Stimulated activated naive CD8-positive, alpha-beta T cell treated with anti-CD3 and anti-CD28 coated beads, Interleukin-15, amount 100 ng/mL, for 72 hours (primary cell): ENCODE results near the gene YIPF3.
"Not testable (repeated sequence)": the region's sequence is repeated elsewhere in the genome, so short reads cannot be mapped to it uniquely, and the experiment has no call there.

Source experiments
- ATAC-seq: fragments of 150-1000 bp; cut with Tn5 transposase; 2 replicates; pipeline ENCODE4 v1.10.0; 2021; ENCODE audit warnings: mild to moderate bottlenecking, moderate library complexity
- DNase-seq, 2 donors: peaks; one replicate each; pipeline ENCODE4 v3.0.0; 2021 to 2022
- H3K27ac Mint-ChIP-seq, 2 donors: one replicate each; pipeline ENCODE4 v1.8.0; 2022; ENCODE audit warnings: mild to moderate bottlenecking in 2 of 2, mixed read lengths in 2 of 2, moderate library complexity in 2 of 2
- H3K27me3 Mint-ChIP-seq: one replicate; pipeline ENCODE4 v1.8.0; 2022; ENCODE audit warnings: mixed read lengths
- H3K4me1 Mint-ChIP-seq: one replicate; pipeline ENCODE4 v1.8.0; 2022; ENCODE audit warnings: mild to moderate bottlenecking, mixed read lengths
- H3K4me3 Mint-ChIP-seq, 2 donors: one replicate each; pipeline ENCODE4 v1.8.0; 2022; ENCODE audit warnings: mild to moderate bottlenecking in 2 of 2, mixed read lengths in 2 of 2, moderate library complexity in 1 of 2
- H3K9me3 Mint-ChIP-seq, 2 donors: one replicate each; pipeline ENCODE4 v1.8.0; 2022; ENCODE audit warnings: mixed read lengths in 2 of 2

The YIPF3 gene

GRCh38 chr6:43467265-43467664 lies 49.5 kb downstream of the YIPF3 start:
- not testable (repeated sequence) for DNase-seq, H3K4me3 Mint-ChIP-seq, ATAC-seq, H3K9me3 Mint-ChIP-seq, H3K4me1 Mint-ChIP-seq, H3K27ac Mint-ChIP-seq
- H3K27me3 Mint-ChIP-seq, result peaks cover 41% of the 10 kb centered on the region

GRCh38 chr6:43465948-43466347 lies 50.8 kb downstream of the YIPF3 start:
- Mint-ChIP-seq H3K27me3 (peaks cover 47% of the 10 kb centered on the region), H3K4me3 (no peak overlapping the region), H3K9me3 (no peaks in the 10 kb centered on the region), H3K4me1 (no peaks in the 10 kb centered on the region), H3K27ac (no peak overlapping the region)
- DNase-seq (no peak), ATAC-seq (no peak)

- no peaks in the 10 kb centered on the region for H3K9me3 Mint-ChIP-seq
- DNase-seq, result no peak
- no peaks in the 10 kb centered on the region for H3K4me1 Mint-ChIP-seq
- no peak overlapping the region for H3K4me3 Mint-ChIP-seq
- ATAC-seq, result no peak
- H3K27me3 Mint-ChIP-seq, result peaks cover 43% of the 10 kb centered on the region
- H3K27ac Mint-ChIP-seq, result no peak overlapping the region
Observed at GRCh38 chr6:43464337-43464736, 52.4 kb downstream of the YIPF3 start.

GRCh38 chr6:43461936-43462335 lies 54.8 kb downstream of the YIPF3 start:
- ATAC-seq (no peak), DNase-seq (no peak)
- peaks cover 33% of the 10 kb centered on the region for H3K27me3 Mint-ChIP-seq
- no peak overlapping the region for H3K27ac Mint-ChIP-seq
- peaks cover 1% of the 10 kb centered on the region for H3K4me1 Mint-ChIP-seq
- H3K9me3 Mint-ChIP-seq, result peaks cover under 1 to 2% of the 10 kb centered on the region in 2 donors
- H3K4me3 Mint-ChIP-seq, result no peak overlapping the region
